Measurements from ENCODE around the gene MAGI2.

Gene MAGI2

GRCh38 chr7:78159545-78159944 lies 1293.9 kb downstream of the MAGI2 start:
- no peak for DNase-seq

DNA sequence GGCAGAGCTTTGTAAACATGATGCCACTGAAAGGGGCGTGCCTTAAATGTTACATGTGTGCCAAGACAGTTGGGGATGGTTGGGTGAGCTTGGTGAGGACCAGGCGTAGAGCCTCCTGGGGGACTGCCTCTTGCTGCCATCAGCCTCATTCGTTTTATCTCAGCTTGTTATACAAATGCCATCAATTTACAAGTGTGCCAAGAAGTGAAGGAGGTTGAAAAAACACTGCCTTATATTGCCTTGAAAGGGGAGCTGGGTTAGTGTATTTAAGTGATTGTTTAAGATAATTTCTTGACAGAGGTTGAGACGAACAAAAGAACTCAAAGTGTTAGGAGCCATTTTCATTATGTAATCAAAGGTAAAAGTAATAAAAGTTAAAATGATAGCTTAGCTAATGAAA lies 1300.2 kb downstream of the MAGI2 start:
- DNase-seq: no peak

DNA sequence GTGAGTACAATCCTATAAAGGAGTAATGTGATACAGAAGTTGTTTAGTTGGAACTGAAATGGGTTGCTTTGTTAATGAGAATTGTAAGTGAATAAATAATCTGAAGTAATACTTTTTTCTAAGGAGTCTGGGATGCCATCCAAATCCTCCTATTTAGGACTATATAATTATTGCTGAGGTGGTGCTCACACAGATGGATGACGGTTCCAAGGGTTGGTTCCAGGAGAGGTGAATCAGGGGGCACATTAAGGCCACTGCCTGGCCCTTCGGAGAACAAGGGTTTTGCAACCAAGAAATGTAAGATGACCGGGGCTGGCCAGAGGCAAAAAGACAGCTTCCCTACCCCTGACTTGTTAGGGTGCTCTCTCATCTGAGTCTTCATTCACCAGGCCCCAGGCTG lies 1302.2 kb downstream of the MAGI2 start:
- no peak for DNase-seq

DNA sequence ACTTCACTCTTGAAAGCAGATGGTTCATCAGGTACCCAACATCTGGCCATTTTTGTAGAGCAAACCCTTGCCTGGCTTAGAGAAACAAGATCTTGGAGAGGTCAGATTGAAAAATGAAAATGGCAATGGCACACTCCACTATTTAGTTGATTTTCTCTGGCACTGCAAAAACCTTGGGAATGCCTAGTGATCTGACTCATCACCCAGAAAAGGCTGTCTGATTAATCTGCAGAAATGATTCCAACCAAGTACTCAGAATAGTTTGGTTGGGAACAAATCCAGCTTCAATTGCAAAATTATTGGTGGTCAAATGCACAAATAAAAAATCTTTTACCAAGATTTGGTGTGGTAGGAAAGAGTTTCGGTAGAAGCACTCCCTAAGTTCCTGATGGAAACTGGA lies 1303.7 kb downstream of the MAGI2 start:
- DNase-seq: no peak

- no peak for DNase-seq
Observed at GRCh38 chr7:78148166-78148894, 1305.1 kb downstream of the MAGI2 start.

GRCh38 chr7:78146546-78146945 lies 1306.9 kb downstream of the MAGI2 start:
- DNase-seq: no peak

- no peak for DNase-seq
Observed at GRCh38 chr7:78143661-78144060, 1309.8 kb downstream of the MAGI2 start.

DNA sequence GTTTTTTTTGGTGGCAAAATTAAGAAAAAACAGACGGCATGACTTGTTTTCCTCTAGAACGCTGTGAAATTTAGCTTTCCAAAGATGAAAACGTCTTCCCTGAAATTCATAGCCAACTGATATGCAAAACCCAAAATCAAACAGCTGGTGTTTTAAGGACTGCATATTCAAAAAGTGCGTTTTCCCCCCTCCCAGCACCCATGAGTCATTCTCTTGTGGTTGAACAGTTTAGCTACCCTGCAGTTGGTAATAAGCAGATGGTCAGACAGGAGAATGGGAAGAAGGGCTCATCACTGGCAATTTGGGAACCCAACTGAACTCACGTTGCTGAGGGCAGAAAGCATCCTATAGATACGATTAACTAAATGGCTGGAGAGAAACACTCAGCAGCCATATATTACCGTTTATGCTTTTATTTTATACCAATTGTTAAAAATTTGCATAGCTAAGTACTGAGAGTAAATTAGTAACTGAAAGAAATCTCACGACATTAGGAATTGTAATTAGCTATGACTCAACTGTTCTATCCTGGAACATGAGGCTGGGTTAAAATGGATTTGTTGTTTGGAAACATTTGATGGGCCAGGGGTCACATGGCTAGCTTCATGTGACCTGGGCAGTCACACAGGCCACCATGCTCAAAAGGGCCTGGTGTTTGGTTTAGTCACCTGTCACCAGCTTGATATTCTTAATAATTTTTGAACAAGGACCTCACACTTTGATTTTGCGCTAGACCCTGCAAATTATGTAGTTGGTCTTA lies 1311.8 kb downstream of the MAGI2 start:
- DNase-seq: no peak

- no peak for DNase-seq
Observed at GRCh38 chr7:78140109-78140508, 1313.4 kb downstream of the MAGI2 start.

DNA sequence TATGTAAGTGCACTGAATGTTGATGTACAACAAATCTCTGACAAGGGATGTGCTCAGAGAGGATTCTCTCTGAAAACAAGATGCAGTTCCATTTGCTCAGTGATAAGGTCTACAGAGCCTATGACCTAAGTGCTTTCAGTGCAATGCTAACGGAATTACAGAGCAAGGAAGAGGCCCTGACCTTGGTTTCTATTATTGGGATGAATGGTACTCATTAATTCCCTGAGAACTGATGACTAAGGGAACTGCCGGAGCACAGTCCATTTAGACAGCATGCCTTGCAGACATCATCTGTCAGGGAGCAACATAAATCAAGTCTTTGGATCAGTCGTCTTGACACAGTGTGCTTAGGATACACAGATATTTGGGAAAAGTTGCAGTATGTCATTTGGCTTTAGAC lies 1314.1 kb downstream of the MAGI2 start:
- no peak for DNase-seq

DNA sequence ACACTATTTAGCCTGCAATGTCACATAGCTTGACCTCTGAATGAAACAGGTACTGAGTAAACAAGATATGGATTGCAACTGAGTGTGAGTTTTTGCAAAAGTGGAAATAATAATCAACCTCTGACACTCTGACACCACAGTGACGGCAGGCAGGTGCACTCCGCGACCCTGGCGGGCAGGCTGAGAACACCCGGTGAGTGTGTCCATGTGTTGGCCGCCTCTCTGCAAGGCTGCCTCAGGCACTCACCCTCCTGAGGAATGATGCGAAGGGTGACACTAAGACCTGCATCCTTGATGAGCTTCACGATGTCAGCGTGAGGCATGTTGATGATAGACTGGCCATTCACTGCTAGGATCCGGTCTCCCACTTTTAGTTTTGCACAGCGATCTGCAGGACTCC lies 1318.7 kb downstream of the MAGI2 start:
- no peak for DNase-seq

DNA sequence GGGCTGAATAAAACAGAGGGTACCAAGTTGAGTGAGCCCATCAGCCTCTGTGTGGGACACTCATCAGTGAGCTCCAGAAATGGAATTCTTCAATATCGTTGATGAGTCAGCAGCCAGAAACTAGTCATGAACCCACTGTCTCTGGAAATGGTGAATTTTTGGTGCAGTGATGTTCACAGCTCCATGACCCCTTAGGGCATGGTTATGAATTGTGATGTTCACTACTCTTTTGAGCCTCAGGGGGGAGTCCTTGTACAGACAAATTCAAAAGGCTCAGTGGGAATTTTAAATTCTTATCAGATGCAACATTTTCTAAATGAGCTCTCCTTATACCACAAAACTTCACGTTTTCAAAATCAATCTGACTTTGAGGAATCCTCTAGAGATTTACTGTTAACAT lies 1319.2 kb downstream of the MAGI2 start:
- peak; percentile 27 for DNase-seq

GRCh38 chr7:78130446-78131215 lies 1322.8 kb downstream of the MAGI2 start:
- no peak for DNase-seq

GRCh38 chr7:78129865-78130264 lies 1323.6 kb downstream of the MAGI2 start:
- DNase-seq: no peak

DNA sequence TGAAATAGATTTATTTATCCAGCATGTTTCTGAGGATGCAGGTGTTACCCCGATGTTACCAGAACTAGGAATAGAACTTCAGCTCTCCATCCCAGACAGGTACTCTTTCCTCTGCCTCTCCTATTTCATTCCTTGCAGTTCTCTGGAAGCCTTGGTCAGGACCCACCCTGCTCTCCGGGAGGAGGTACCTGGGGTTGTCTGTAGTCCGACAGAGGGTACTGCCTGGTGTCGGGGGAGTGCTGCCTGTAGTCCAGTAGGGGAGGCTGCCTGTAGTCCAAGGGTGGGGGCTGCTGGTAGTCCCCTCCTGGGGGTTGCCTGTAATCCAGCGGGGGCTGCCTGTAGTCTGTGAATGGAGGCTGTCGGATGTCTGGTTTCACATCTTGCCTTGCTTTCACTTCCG lies 1326.5 kb downstream of the MAGI2 start:
- DNase-seq: no peak

- no peak for DNase-seq
Observed at GRCh38 chr7:78125884-78126283, 1327.6 kb downstream of the MAGI2 start.

- DNase-seq: no peak
Observed at GRCh38 chr7:78124216-78124615, 1329.3 kb downstream of the MAGI2 start.

DNA sequence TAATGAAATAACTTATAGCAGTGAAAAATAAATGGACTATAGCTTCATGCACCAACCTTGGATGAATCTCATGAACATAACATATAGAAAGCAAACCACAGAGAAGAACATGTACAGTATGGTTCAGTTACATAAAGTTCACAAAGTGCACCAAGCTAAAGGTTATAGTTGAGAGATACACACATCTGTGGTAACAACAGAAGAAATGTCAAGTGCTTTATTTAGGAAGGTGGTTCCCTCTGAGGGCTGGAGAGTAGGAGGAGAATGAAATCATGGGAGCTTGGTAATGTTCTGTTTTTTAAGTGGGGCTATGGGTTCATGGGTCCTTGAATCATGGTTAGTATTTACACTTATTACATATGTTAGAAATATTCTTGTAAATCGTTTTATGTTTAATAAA lies 1331.6 kb downstream of the MAGI2 start:
- DNase-seq: no peak

GRCh38 chr7:78118470-78118869 lies 1335.0 kb downstream of the MAGI2 start:
- DNase-seq: no peak

DNA sequence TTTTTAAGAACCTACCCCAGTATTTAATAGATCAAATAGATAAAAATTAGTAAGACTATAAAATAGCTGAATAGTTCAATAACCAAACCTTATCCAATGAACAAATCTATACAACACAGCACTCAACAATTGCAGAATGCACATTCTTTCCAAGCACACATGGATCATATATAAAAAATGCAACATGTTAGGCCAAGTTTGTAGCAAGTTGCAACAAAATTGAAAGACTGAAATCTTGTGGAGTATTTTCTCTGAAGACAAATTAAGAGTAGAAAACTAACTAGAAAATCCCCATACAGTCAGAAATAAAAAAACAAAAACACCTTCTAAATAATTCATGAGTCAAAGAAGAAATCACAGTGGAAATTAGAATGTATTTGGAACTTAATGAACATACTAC lies 1337.6 kb downstream of the MAGI2 start:
- DNase-seq: no peak

DNA sequence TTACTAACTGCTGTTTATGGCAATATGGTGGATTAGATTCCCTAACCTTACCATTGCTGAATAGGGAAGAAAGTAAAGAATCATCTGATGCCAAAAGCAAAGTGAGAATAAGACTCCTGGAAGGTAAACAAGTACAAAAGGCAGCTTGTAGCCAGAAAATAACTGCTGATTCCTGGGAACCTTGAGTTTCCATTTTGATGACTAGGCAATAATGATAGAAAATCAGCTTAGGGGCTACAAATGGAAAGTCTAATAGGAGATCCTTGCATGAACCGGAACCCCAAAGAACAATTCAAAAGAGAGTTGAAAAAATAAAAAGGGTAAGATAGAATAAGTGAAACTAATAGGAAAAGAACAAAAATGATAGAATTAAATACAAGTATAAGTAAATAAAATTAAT lies 1338.5 kb downstream of the MAGI2 start:
- DNase-seq: no peak

DNA sequence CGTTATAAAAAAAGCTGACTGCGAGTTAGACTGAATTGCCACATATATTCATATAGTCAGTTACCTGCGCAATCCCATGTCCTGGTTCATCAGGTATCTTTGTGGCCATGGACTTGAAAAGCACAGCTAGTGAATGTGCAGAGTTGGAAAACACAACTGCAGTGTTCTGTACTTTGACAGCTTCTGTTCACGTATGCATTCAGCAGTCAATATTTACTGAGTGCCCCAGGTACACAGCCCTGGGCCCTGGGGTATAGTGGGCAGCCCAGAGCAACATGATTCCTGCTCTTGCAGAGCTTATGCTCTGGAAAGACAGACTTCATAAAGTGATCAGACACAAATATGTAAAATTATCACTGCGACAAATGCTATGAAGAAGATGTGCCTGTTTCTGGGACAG lies 1341.0 kb downstream of the MAGI2 start:
- DNase-seq: no peak

DNA sequence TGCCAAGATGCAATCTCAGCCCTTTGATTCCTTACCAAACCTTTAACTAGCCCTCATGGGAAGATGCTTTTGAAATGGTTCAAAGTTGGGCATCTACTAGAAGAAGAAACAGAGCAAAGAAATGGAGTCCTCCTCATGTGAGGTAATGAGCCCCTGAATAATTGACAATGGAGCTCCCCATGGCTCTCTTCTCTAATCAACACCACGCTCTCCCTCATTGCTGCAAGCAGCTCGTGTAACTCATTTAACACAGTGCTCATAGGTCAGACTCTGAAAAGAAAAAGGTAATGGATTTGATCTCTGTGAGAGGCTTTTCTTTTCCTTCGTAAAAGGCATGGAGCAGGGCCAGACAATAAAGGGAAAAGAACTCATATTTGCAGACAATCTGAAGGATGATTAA lies 1342.1 kb downstream of the MAGI2 start:
- no peak for DNase-seq

DNA sequence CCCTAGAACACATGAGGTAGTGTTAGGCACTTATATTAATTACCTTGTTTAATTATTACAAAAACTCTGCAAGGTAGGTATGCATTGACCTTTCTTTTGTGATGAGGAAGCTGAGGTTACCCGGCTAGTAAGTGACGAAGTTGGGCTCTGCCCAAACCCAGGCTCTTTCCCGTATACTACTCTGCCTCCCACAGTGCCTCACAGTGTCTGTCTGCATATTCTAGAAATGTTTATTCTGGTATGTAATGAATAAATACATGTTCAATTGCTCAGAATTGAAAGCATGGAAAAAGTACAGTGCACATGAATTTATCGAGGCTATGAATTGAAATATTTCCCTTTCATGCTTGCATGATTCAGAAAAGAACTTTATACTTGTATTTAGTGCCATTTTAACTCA lies 1350.0 kb downstream of the MAGI2 start:
- no peak for DNase-seq

All from RPMI8226 (cell line).